B cell (primary cell): ENCODE data around the gene EFCAB8. TPM values are rescaled to one million over a fixed set of nuclear protein-coding genes. Genes with fewer than 3 reads are reported as not detected.

ENCODE experiments used
- ATAC-seq: fragments of 200-7000 bp; cut with Tn5 transposase; one replicate; pipeline ENCODE4 v1.10.0; 2021; ENCODE audit warnings: low read depth, mild to moderate bottlenecking, moderate number of reproducible peaks, moderate library complexity
- CTCF ChIA-PET: fragments of 350-600 bp; sonication (Branson Sonifier 250); formaldehyde crosslinking; loops from one replicate; lab custom pipeline; 2021; ENCODE audit warnings: antibody characterized with exemption, inconsistent platforms; lab: Charles Lee
- POLR2A ChIA-PET: fragments of 350-600 bp; sonication (Branson Sonifier 250); formaldehyde crosslinking; loops from one replicate; lab custom pipeline; 2021; ENCODE audit warnings: antibody characterized with exemption; lab: Charles Lee
- DNase-seq: peaks from one replicate; pipeline ENCODE4 v3.0.0; 2013
- H2AFZ ChIP-seq: 2 replicates; pipeline ENCODE4 v1.6.1; 2012; ENCODE audit warnings: mild to moderate bottlenecking, low read depth, low read length; ENCODE audit not compliant: insufficient read depth, poor library complexity, severe bottlenecking
- H3K27ac ChIP-seq, 2 donors: 1 replicate in 1 of 2; 2 replicates in 1 of 2; pipeline ENCODE4 v1.5.1; 2012 to 2013; ENCODE audit warnings: low read length in 2 of 2, mild to moderate bottlenecking in 2 of 2, moderate library complexity in 1 of 2
- H3K27me3 ChIP-seq, 4 experiments: fragments of 200-600 bp in 1 of 4; sonication (generic) in 1 of 4; replicated peaks in 1 of 4; 1 replicate in 2 of 4; 2 replicates in 2 of 4; pipeline versions ENCODE4 v1.6.1 to v1.7.0; 2013 to 2016; ENCODE audit warnings: low read length in 3 of 4, mild to moderate bottlenecking in 2 of 4, mixed read lengths in 1 of 4, moderate library complexity in 1 of 4; ENCODE audit not compliant: insufficient read depth in 4 of 4, control insufficient read depth in 3 of 4; ENCODE audit errors: control extremely low read depth in 1 of 4
- H3K36me3 ChIP-seq, 2 experiments: replicated peaks in 1 of 2; 1 replicate in 1 of 2; 2 replicates in 1 of 2; pipeline versions ENCODE4 v1.6.1 to v1.7.1; 2013; ENCODE audit warnings: low read length in 1 of 2; ENCODE audit not compliant: insufficient read depth in 2 of 2, control insufficient read depth in 1 of 2; ENCODE audit errors: control extremely low read depth in 1 of 2, extremely low read depth in 1 of 2
- H3K4me1 ChIP-seq, 2 donors: fragments of 200-600 bp in 1 of 2; sonication (generic) in 1 of 2; 1 replicate in 1 of 2; 2 replicates in 1 of 2; pipeline versions ENCODE4 v1.5.1 to v1.6.1; 2013 to 2017; ENCODE audit warnings: low read length in 2 of 2; ENCODE audit not compliant: control insufficient read depth in 2 of 2, insufficient read depth in 2 of 2
- H3K4me2 ChIP-seq: replicated peaks from 2 replicates; pipeline ENCODE3; 2012; ENCODE audit warnings: mild to moderate bottlenecking, low read depth, low read length; ENCODE audit not compliant: poor library complexity, severe bottlenecking
- H3K4me3 ChIP-seq, 5 experiments: fragments of 200-600 bp in 1 of 5; sonication (generic) in 1 of 5; 1 replicate in 3 of 5; 2 replicates in 2 of 5; pipeline versions ENCODE4 v1.5.1 to v1.7.0; 2011 to 2016; ENCODE audit warnings: low read length in 4 of 5, mild to moderate bottlenecking in 4 of 5, low read depth in 2 of 5, control low read depth in 1 of 5, moderate library complexity in 1 of 5; ENCODE audit not compliant: insufficient read depth in 1 of 5; ENCODE audit errors: control extremely low read depth in 1 of 5, extremely low read depth in 1 of 5
- H3K79me2 ChIP-seq: fragments of 200-600 bp; sonication (generic); one replicate; pipeline ENCODE4 v1.6.0; 2016; ENCODE audit warnings: low read length; ENCODE audit not compliant: control insufficient read depth, insufficient read depth
- H3K9ac ChIP-seq: fragments of 200-600 bp; sonication (generic); 2 replicates; pipeline ENCODE4 v1.6.1; 2017; ENCODE audit warnings: mild to moderate bottlenecking, low read length, moderate library complexity
- H3K9me3 ChIP-seq, 3 donors: one replicate each; pipeline versions ENCODE4 v1.6.1 to v1.7.1; 2013; ENCODE audit warnings: low read length in 2 of 3; ENCODE audit not compliant: control insufficient read depth in 2 of 3, insufficient read depth in 1 of 3; ENCODE audit errors: control extremely low read depth in 1 of 3
- H4K20me1 ChIP-seq: 2 replicates; pipeline ENCODE4 v1.6.0; 2012; ENCODE audit warnings: mild to moderate bottlenecking, low read length; ENCODE audit not compliant: insufficient read depth, control insufficient read depth, poor library complexity, severe bottlenecking
- H3K27ac Mint-ChIP-seq: one replicate; pipeline ENCODE4 v1.8.0; 2021; ENCODE audit warnings: mixed read lengths
- H3K27me3 Mint-ChIP-seq: one replicate; pipeline ENCODE4 v1.8.0; 2021; ENCODE audit warnings: mixed read lengths
- H3K4me1 Mint-ChIP-seq: one replicate; pipeline ENCODE4 v1.8.0; 2021; ENCODE audit warnings: mixed read lengths
- H3K4me3 Mint-ChIP-seq: one replicate; pipeline ENCODE4 v1.8.0; 2021; ENCODE audit warnings: mixed read lengths
- H3K9me3 Mint-ChIP-seq: one replicate; pipeline ENCODE4 v1.8.0; 2022; ENCODE audit warnings: mixed read lengths; ENCODE audit not compliant: insufficient read depth
- CTCF ChIP-seq: fragments of 200-600 bp; IDR thresholded peaks from one replicate; pipeline ENCODE4 v1.8.0; 2022; ENCODE audit warnings: antibody characterized with exemption, mild to moderate bottlenecking
- EZH2 ChIP-seq: IDR thresholded peaks from 2 replicates; pipeline ENCODE4 v1.6.1; 2012; ENCODE audit warnings: borderline replicate concordance, low read depth, mild to moderate bottlenecking, moderate library complexity, low read length; ENCODE audit not compliant: insufficient read depth, poor library complexity, severe bottlenecking
- WGBS: methylation state at CpG from one replicate; pipeline ENCODE4 v1.1.5; 2013; ENCODE audit warnings: missing lambda C conversion rate; ENCODE audit not compliant: insufficient coverage; 5-methylcytosine and 5-hydroxymethylcytosine counted together
- intact Hi-C: fragments of 100-400 bp; cut with micrococcal nuclease; formaldehyde crosslinking; loops from one replicate; pipeline ENCODE4 v1.10.0; 2022
- polyA plus RNA-seq: library from polyadenylated mRNA; depleted of rRNA; stranded (reverse); fragments of >200 nt; gene quantifications from 2 replicates; pipeline ENCODE4 v1.2.3, GENCODE V29; 2012
- total RNA-seq, 2 donors: library from RNA; stranded (reverse); fragments of 120-200 nt in 1 of 2; gene quantifications; 1 replicate in 1 of 2; 2 replicates in 1 of 2; pipeline versions ENCODE4 v1.2.3 to v1.2.4, GENCODE V29; 2013 to 2022

The EFCAB8 gene
- total and polyA plus RNA-seq, 2 donors (not counting 1 experiment from before 2014, with no cell fraction given) = 0.72 to 2.3 TPM

DNA sequence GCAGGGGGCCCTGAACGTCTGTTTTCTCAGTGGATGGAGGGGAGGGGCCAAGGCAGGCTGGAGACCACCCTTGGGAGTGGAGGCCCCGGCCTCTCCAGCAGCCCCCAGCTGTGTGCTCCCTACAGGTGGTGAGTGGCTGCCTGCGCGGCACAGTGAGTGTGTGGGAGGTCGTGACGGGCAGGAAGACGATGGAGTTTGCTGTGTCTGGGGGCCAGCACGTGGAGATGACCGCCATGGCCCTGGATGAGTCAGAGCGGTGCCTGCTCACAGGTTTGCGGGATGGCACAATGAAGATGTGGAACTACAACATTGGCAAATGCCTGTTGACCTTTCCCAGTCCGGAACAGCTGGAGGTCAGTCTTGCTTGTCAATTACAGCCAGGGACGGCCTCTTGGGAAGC lies 52.6 kb downstream of the EFCAB8 start:
- TF ChIP-seq CTCF (no peak), EZH2 (no peak)
- Mint-ChIP-seq H3K27ac (no peak overlapping the region), H3K4me1 (no peaks in the 10 kb centered on the region), H3K27me3 (no peaks in the 10 kb centered on the region), H3K9me3 (peaks cover 6% of the 10 kb centered on the region), H3K4me3 (no peak overlapping the region)
- POLR2A ChIA-PET = no interaction called here
- Histone ChIP-seq H3K4me3 (no peak overlapping the region), H3K79me2 (no peaks in the 10 kb centered on the region), H3K27me3 (no peaks in the 10 kb centered on the region), H3K9ac (no peak overlapping the region), H3K27ac (no peak overlapping the region), H4K20me1 (no peaks in the 10 kb centered on the region), H3K4me1 (no peaks in the 10 kb centered on the region), H3K36me3 (no peaks in the 10 kb centered on the region), H2AFZ (no peak overlapping the region), H3K9me3 (peaks cover 0 to 16% (median 13%) of the 10 kb centered on the region in 3 donors), H3K4me2 (no peak overlapping the region)
- WGBS = 88% methylated on average over 13 of the region's 13 CpGs
- CTCF ChIA-PET = no interaction called here
- intact Hi-C loops = no loop called here
- ATAC-seq (no peak), DNase-seq (no peak)

- Histone ChIP-seq H3K27ac (no peak overlapping the region), H3K36me3 (no peaks in the 10 kb centered on the region), H3K9me3 (peaks cover 0 to 18% (median 17%) of the 10 kb centered on the region in 3 donors), H4K20me1 (no peaks in the 10 kb centered on the region), H3K27me3 (no peaks in the 10 kb centered on the region), H3K4me1 (no peaks in the 10 kb centered on the region), H3K4me3 (no peak overlapping the region), H2AFZ (no peak overlapping the region), H3K4me2 (no peak overlapping the region), H3K9ac (no peak overlapping the region), H3K79me2 (no peaks in the 10 kb centered on the region)
- H3K27me3 Mint-ChIP-seq = no peaks in the 10 kb centered on the region
- ChIA-PET POLR2A (no interaction called here), CTCF (no interaction called here)
- ATAC-seq = no peak
- intact Hi-C loops = no loop called here
- peaks cover 7% of the 10 kb centered on the region for H3K9me3 Mint-ChIP-seq
- H3K4me1 Mint-ChIP-seq = no peaks in the 10 kb centered on the region
- no peak for DNase-seq
- H3K27ac Mint-ChIP-seq = no peak overlapping the region
- TF ChIP-seq CTCF = no peak
- no peak for TF ChIP-seq EZH2
- 100% methylated on average over 1 of the region's 1 CpG for WGBS
- no peak overlapping the region for H3K4me3 Mint-ChIP-seq
Observed at GRCh38 chr20:32912688-32913087, 54.0 kb downstream of the EFCAB8 start.
